Measurements from ENCODE around the gene PARPBP. TPM values are rescaled to one million over a fixed set of nuclear protein-coding genes. Genes with fewer than 3 reads are reported as not detected.

PARPBP gene
- total and polyA plus RNA-seq, 2 of the 13 experiments (the other 11 are each of a cell fraction or from before 2014, with no cell fraction given), result 6.7 to 28.4 TPM

- no TSS peak for BruUV-seq (replicated peaks)
- Histone ChIP-seq H3K27me3 (ENCODE audit: control insufficient read depth in 1 of 2, insufficient read depth in 2 of 2, low read length in 2 of 2) (no peaks in the 10 kb centered on the region), H3K4me2 (ENCODE audit: low read depth, low read length) (no peak overlapping the region), H3K9me3 (ENCODE audit: low read length) (no peaks in the 10 kb centered on the region), H3K79me2 (ENCODE audit: insufficient read depth, low read length) (no peaks in the 10 kb centered on the region), H2AFZ (ENCODE audit: low read length) (no peak overlapping the region), H3K4me1 (ENCODE audit: insufficient read depth, low read length) (no peaks in the 10 kb centered on the region), H3K4me3 (replicated peaks in 1 of 3; ENCODE audit: insufficient read depth in 1 of 3, low read depth in 2 of 3, low read length in 3 of 3) (no peak overlapping the region), H3K36me3 (replicated peaks in 1 of 2; ENCODE audit: control insufficient read depth in 1 of 2, insufficient read depth in 2 of 2, low read length in 2 of 2) (no peaks in the 10 kb centered on the region), H4K20me1 (ENCODE audit: insufficient read depth, low read length) (no peaks in the 10 kb centered on the region), H3K27ac (ENCODE audit: extremely low read length, insufficient read depth, low read length) (no peak overlapping the region), H3K9ac (ENCODE audit: insufficient read depth, low read depth, low read length) (no peak overlapping the region)
- ATAC-seq (no peak), DNase-seq (ENCODE audit: low spot score) (no peak), FAIRE-seq (no peak)
- intact Hi-C loops (cut with micrococcal nuclease; ENCODE audit: unreplicated experiment) (no loop called here), in situ Hi-C loops (cut with HindIII; ENCODE audit: extremely low pct_ligation_motif_present, low pct_unique_long_range_greater_than_20kb) (no loop called here)
- ChIA-PET CTCF (ENCODE audit: low intra/inter-chr PET ratio, low total read pairs) (no interaction called here), POLR2A (no interaction called here)
- TF ChIP-seq ZNF720 (CRISPR knock-in tag; IDR thresholded peaks at IDR 0.05) (no peak), DRAP1 (CRISPR knock-in tag; IDR thresholded peaks at IDR 0.05) (no peak), ZNF703 (CRISPR knock-in tag; IDR thresholded peaks at IDR 0.05; ENCODE audit: borderline replicate concordance) (no peak), CREB1 (IDR thresholded peaks at IDR 0.05) (no peak), CREB1 (CRISPR knock-in tag; IDR thresholded peaks at IDR 0.05) (no peak), PCBP2 (optimal IDR thresholded peaks at IDR 0.05; ENCODE audit: low read depth, low read length, poor library complexity, severe bottlenecking) (no peak), FOXO1 (CRISPR knock-in tag; IDR thresholded peaks at IDR 0.05) (no peak), KLF12 (CRISPR knock-in tag; IDR thresholded peaks at IDR 0.05; ENCODE audit: borderline replicate concordance) (no peak)
Measured at GRCh38 chr12:102167821-102168604, 48.0 kb downstream of the PARPBP start.
